Memory B cell (primary cell): ENCODE results near the gene C1orf53.

Source experiments
- ATAC-seq: fragments of 150-1000 bp; cut with Tn5 transposase; 2 replicates; pipeline ENCODE4 v1.10.0; 2021; ENCODE audit warnings: low read depth, mild to moderate bottlenecking, moderate library complexity
- DNase-seq, 2 donors: peaks; one replicate each; pipeline ENCODE4 v3.0.0; 2022; ENCODE audit warnings: low spot score in 2 of 2
- H3K27ac Mint-ChIP-seq: one replicate; pipeline ENCODE4 v1.8.0; 2022; ENCODE audit warnings: mild to moderate bottlenecking, moderate library complexity, mixed read lengths
- H3K27me3 Mint-ChIP-seq: one replicate; pipeline ENCODE4 v1.8.0; 2022; ENCODE audit warnings: mixed read lengths
- H3K36me3 Mint-ChIP-seq: one replicate; pipeline ENCODE4 v1.8.0; 2022; ENCODE audit warnings: mild to moderate bottlenecking, mixed read lengths
- H3K4me1 Mint-ChIP-seq: one replicate; pipeline ENCODE4 v1.8.0; 2022; ENCODE audit warnings: mixed read lengths
- H3K4me3 Mint-ChIP-seq: one replicate; pipeline ENCODE4 v1.8.0; 2022; ENCODE audit warnings: mild to moderate bottlenecking, moderate library complexity, mixed read lengths
- H3K9me3 Mint-ChIP-seq: one replicate; pipeline ENCODE4 v1.8.0; 2022; ENCODE audit warnings: mixed read lengths

The C1orf53 gene

DNA sequence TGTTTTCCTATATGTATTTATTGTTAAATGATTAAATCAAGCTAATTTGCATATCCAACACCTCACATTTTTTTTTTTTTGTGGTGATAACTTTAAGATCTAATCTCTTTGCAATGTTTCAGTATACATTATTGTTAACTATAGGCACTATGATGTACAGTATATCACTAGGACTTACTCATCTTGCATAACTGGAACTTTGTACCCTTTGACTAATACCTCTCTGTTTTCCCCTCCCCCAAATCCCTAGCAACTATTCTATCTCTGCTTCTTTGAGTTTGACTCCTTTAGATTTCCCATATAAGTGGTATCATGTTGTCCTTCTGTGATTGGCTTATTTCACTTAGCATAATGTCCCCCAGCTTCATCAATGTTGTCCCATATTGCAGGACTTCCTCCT lies 9.7 kb upstream of the C1orf53 start:
- no peaks in the 10 kb centered on the region for H3K36me3 Mint-ChIP-seq
- DNase-seq (no peak), ATAC-seq (no peak)
- H3K27me3 Mint-ChIP-seq, result peaks cover 16% of the 10 kb centered on the region
- no peak overlapping the region for H3K27ac Mint-ChIP-seq
- H3K4me1 Mint-ChIP-seq, result no peaks in the 10 kb centered on the region
- H3K4me3 Mint-ChIP-seq, result no peak overlapping the region
- H3K9me3 Mint-ChIP-seq, result no peaks in the 10 kb centered on the region

DNA sequence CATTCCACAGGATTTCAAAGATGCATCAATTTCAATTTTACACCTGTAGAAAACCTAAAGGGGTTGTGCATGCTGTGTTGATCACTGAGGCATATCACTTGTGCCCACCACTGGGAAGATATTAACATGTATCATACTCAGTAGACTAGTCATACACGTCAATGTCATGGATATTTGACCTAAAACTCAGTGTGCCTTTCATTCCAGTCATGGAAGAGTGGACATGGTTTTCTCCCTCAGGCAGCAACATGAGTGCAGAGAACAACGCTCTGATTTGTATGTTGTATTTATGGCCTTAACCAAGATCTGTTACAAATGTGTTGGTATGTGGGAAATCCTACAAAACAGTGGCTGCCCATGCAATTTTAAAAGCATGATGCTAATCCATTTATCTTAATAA lies 6.1 kb upstream of the C1orf53 start:
- Mint-ChIP-seq H3K36me3 (no peaks in the 10 kb centered on the region), H3K4me1 (no peaks in the 10 kb centered on the region), H3K9me3 (no peaks in the 10 kb centered on the region), H3K27me3 (peaks cover 16% of the 10 kb centered on the region), H3K4me3 (no peak overlapping the region), H3K27ac (no peak overlapping the region)
- no peak for DNase-seq
- ATAC-seq, result no peak

DNA sequence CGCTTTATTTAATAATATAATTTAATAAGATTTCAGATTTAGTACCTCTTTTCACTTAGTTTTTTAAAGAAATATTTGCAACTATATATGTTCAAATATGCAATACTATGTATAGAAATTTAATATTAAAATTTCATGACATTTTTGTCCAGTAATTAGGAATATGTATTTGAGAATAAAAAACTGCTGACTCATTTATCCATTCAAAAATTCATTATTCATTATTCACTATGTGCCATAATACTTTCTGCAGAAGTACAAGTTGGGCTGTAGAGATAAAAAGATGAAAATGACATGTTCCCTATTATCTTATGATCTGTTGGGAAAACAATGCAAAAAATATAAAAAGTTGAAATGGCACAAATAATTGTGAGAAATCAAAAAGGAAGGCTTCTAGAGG lies 3.4 kb upstream of the C1orf53 start:
- H3K36me3 Mint-ChIP-seq, result no peaks in the 10 kb centered on the region

DNA sequence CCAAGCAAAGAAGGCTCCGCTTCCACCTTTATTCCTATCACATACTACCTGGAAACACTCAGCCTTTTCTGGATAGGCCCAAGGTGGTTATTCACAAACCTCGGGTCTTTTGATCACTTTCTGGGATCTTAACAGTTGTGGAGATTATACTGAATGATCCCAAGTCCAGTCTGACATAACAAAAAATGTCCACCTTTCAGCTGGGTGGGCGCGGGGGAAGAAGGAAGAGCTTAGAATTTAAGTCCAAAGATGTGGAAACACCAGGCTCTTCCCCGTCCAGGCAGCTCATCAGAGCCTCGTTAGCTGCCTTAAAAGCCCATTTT lies 338 bp upstream of the C1orf53 start:
- H3K27ac Mint-ChIP-seq, result peak overlapping the region; percentile 62
- peaks cover 17% of the 10 kb centered on the region for H3K27me3 Mint-ChIP-seq
- H3K4me3 Mint-ChIP-seq, result peak overlapping the region; percentile 91
- DNase-seq (no peak), ATAC-seq (no peak)
- peaks cover 7% of the 10 kb centered on the region for H3K4me1 Mint-ChIP-seq
- no peaks in the 10 kb centered on the region for H3K9me3 Mint-ChIP-seq
- no peaks in the 10 kb centered on the region for H3K36me3 Mint-ChIP-seq

More for the DNA sequence above, 3.4 kb upstream of the C1orf53 start:
- Mint-ChIP-seq H3K9me3 (no peaks in the 10 kb centered on the region), H3K4me3 (no peak overlapping the region), H3K27ac (no peak overlapping the region), H3K4me1 (peaks cover 7% of the 10 kb centered on the region), H3K27me3 (peaks cover 15% of the 10 kb centered on the region)
- no peak for ATAC-seq
- DNase-seq, result no peak

DNA sequence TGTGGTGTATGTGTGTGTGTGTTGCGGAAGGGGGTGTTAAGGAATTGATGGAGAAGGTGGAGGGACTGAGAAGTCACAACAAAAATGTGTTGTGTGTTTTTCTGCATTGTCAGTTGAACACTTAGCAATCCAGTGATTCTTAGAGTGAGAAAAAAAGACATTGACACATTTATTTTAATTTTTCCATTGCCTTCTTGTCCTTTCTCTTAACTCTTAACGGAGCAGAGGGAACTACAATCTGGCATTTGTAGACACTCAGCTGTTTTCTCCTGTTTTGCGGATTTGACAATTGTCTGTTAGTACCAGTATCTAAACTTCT lies 725 bp downstream of the C1orf53 start:
- ATAC-seq, result no peak
- H3K4me3 Mint-ChIP-seq, result peak overlapping the region; percentile 91
- peaks cover 16% of the 10 kb centered on the region for H3K27me3 Mint-ChIP-seq
- H3K4me1 Mint-ChIP-seq, result peaks cover 7% of the 10 kb centered on the region
- no peaks in the 10 kb centered on the region for H3K36me3 Mint-ChIP-seq
- H3K27ac Mint-ChIP-seq, result peak overlapping the region; percentile 62
- no peaks in the 10 kb centered on the region for H3K9me3 Mint-ChIP-seq
- DNase-seq, result no peak

DNA sequence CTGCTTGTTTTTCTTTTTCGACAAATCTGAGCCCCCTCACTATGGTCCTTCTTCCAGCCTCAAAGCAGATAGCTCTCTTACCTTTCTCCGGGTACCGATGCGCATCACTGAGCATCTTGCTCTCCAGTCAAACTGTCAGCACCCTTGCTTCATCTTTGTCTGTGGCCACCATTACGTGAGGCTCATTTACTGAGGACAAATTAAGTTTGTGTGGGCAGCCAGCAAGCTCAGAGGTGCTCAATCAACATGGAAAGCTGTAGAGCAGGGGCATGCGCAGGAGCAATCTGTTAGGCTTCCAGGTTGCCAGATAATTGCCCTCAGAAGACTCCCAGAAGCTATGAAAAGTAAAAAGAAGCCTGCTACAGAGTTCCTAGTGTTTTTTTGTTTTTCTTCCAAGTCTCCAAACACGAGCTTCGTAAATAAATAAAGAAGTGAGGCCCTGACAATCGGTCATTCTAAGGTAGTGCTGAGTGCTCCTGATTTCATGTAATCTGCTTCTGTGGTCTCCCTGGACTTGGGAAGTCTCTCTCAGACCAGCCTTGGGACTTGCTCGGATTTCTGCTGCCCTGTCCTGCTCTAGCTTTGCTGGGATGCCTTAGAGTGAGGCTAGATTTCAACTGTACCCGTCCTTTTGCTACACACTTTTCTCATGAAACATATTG lies 1.8 kb downstream of the C1orf53 start:
- no peak overlapping the region for H3K27ac Mint-ChIP-seq
- no peaks in the 10 kb centered on the region for H3K9me3 Mint-ChIP-seq
- no peak for DNase-seq
- peaks cover 11% of the 10 kb centered on the region for H3K4me1 Mint-ChIP-seq
- H3K36me3 Mint-ChIP-seq, result no peaks in the 10 kb centered on the region
- ATAC-seq, result no peak
- no peak overlapping the region for H3K4me3 Mint-ChIP-seq
- peaks cover 25% of the 10 kb centered on the region for H3K27me3 Mint-ChIP-seq

DNA sequence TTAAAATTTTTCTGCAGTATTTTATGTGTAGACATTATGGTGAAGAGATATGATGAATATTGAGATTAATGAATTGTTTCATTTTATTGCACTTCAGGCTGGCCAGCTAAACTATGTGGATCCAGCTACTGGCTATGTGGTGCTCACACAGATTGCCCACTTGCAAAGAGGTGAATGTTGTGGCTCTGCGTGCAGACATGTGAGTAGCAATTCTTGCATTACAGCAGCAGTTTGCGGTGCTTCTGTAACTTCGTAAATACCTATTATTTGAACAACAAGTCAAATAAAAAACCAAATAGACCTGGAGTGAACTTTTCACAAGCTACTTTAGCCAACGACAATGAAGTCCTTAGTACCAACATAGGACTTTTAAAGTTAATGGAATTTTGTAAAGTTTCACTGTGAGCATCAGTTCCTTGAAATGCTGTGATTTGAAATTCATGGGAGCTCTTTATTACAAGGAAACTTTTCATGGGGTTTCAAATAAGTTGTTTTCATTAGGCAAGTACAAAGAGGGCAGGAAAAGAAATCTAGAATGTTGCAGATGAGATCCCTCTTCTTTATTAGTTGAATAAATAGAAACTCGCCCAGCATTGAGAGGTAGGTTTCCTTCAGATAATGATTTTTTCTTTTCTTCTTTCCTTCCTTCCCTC lies 3.4 kb downstream of the C1orf53 start:
- H3K27me3 Mint-ChIP-seq, result peaks cover 33% of the 10 kb centered on the region
- ATAC-seq (no peak), DNase-seq (no peak)
- H3K4me3 Mint-ChIP-seq, result no peak overlapping the region
- no peak overlapping the region for H3K27ac Mint-ChIP-seq
- H3K36me3 Mint-ChIP-seq, result no peaks in the 10 kb centered on the region
- H3K4me1 Mint-ChIP-seq, result peaks cover 17% of the 10 kb centered on the region
- H3K9me3 Mint-ChIP-seq, result no peaks in the 10 kb centered on the region

DNA sequence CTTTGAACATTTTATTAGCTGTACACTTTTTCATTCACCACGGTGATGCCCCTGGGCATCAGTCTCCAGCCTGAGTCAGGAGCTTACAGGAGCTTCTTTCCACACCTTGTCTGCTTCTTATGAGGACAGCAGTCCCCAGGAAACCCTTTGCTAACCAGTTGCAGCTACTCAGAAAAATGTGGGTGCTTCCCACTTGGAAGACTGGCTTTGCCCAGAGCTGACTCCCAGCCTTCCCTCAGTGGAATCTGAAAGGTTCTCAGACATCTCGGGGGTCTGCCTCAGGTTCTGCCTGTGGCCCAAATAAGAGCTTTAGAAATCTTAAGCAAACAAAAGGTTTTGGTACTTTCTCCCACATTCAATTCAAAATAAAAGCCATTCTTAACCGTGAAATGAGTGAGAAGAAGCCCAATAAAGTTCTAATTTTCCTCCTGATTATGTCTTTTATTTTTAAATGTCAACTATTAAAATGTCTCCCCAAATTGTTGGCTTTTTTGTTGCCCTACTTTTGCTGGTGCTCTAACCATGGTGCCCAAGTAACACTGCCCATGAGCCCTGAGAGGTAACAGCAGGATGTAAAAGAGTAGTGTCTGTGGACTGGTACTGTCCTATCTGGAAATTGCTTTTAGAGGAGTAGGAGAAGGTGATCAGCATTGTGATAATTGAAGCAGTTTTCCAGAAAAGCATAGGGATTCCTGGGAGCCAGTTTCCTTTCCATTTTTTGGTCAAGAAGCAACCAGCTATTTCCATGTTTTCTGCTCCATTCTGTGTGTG lies 5.6 kb downstream of the C1orf53 start:
- ATAC-seq (no peak), DNase-seq (no peak)
- H3K36me3 Mint-ChIP-seq, result no peaks in the 10 kb centered on the region
- no peaks in the 10 kb centered on the region for H3K9me3 Mint-ChIP-seq
- H3K4me1 Mint-ChIP-seq, result peaks cover 29% of the 10 kb centered on the region
- H3K27ac Mint-ChIP-seq, result peak overlapping the region; percentile 1
- peaks cover 41% of the 10 kb centered on the region for H3K27me3 Mint-ChIP-seq
- H3K4me3 Mint-ChIP-seq, result no peak overlapping the region

DNA sequence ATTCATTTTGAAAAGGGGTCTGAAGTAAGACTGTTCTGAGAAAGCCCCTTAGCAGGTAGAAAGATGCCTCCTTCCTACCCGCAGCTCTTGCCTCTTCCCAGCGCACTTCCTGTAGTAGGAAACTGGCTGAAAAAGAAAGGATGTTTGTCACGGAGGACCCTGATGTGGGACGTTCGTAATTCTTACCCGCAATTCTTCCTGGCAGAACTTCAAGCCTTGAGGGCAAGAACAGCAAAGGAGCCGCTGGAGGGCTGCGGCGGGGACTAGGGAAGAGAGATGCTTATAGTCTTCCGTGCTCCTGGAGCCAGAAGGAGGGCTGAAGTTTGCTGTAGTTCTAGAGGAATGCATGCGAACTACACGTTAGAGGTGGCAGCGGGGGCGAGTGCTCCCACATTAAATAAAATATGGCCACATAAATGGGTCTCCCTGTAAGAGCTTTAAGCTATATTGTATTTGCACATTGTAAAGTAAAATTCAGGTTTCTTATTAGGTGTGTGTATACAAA lies 6.3 kb downstream of the C1orf53 start:
- Mint-ChIP-seq H3K4me3 (no peak overlapping the region), H3K4me1 (peaks cover 26% of the 10 kb centered on the region), H3K27ac (peak overlapping the region; percentile 1), H3K27me3 (peaks cover 41% of the 10 kb centered on the region), H3K9me3 (no peaks in the 10 kb centered on the region), H3K36me3 (no peaks in the 10 kb centered on the region)
- ATAC-seq (no peak), DNase-seq (no peak)

DNA sequence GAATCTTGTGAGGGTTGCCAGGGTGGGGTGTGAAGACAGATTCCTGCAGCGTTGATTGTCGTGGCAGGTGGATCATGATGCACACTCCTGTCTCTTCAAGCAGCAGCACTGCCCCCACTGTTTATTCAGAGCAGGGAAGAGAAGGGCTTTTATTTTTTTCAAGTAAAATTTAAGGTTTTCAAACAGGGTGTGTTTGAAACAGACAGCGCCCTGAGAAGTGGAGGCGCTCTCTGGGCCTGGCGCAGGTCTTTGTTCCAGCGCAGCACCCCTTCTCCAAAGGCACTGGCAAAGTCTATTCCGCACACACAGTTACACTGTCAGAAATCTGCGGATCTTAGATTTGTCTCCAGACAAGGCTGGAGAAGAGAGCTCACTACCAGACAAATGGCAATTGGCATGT lies 7.0 kb downstream of the C1orf53 start:
- Mint-ChIP-seq H3K4me3 (no peak overlapping the region), H3K27me3 (peaks cover 39% of the 10 kb centered on the region), H3K9me3 (no peaks in the 10 kb centered on the region), H3K36me3 (no peaks in the 10 kb centered on the region), H3K27ac (no peak overlapping the region), H3K4me1 (peaks cover 26% of the 10 kb centered on the region)
- ATAC-seq, result no peak
- DNase-seq, result no peak

DNA sequence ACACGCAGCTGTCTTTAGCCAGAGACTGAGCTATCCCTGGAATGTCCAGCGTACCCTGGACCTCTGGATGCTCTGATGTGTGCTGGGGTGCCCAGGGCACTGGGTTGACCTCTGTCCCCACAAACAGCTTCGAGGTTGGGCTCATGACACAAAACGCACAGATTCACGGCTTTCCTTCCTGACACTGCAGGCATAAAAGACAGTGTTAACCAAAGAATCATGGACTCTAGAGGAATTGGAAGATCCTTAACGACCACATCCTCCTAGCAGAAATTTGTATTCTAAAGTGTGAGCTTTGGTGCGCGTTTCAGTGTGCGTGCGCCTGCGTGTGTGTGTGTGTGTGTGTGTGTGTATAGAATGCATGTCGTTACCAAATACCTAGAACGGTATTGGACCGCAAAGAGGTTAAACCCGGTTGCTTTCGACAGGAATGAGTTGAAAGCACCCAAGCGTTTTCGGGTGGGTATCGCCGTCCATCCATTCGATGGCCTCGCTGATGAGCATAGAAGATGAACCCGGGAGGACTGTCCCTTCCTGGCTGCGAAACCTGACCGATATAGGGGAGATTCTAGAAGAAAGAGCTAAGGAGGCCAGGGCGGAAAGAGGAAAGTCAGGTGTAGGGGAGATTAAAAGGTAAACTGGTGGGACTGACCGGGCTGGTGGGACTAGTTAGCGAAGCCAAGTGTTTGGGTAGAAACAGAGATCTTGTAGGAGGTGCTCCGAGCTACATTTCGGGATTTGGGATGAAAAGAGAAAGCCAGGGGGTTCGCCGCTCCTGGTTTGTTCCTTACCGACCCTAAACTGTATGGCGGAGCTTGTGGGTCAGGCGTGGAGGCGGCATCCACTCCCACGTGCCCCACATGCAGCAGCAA lies 7.9 kb downstream of the C1orf53 start:
- peaks cover 43% of the 10 kb centered on the region for H3K27me3 Mint-ChIP-seq
- H3K36me3 Mint-ChIP-seq, result no peaks in the 10 kb centered on the region
- H3K9me3 Mint-ChIP-seq, result no peaks in the 10 kb centered on the region
- peak overlapping the region; percentile 54 for H3K27ac Mint-ChIP-seq
- DNase-seq (no peak), ATAC-seq (no peak)
- peak overlapping the region; percentile 74 for H3K4me3 Mint-ChIP-seq
- H3K4me1 Mint-ChIP-seq, result peaks cover 26% of the 10 kb centered on the region

DNA sequence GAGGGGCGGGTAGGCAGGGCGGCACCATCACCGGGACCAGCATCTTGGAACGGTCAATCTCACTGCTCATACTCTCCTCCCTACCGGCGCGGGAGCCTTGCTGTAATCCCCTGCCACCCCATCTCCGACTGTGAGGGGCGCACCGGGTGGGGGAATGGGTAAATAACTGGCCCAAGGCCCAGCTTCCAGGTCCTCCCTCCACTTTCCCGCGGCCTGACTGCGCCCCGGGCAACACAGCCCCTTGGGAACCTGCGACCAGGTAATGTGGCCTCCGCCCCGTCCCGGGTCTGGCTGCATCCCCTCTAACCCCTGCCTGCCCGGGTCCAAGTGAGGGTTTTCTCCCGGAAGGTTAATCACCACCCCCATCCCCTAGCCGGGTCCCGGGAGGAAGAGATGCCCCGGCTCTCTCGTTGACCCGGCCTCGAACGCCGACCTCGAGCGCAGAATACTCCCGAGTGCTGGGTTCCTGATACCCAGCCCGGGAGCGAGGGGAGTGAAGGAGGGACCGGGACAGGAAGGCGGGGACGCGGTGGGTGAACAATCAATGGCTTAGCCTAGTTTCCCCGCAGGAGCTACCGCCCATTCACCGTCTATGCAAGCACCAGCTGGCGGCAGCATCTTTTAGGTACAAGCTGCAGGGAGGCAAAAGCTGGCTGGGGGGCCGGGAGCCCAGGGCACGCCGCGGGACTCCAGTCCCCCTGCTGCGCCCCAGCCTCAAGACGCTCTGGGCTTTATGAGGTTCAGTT lies 8.9 kb downstream of the C1orf53 start:
- Mint-ChIP-seq H3K27ac (peak overlapping the region; percentile 51), H3K27me3 (peaks cover 44% of the 10 kb centered on the region), H3K4me1 (peaks cover 31% of the 10 kb centered on the region), H3K9me3 (no peaks in the 10 kb centered on the region), H3K4me3 (peak overlapping the region; percentile 85), H3K36me3 (no peaks in the 10 kb centered on the region)
- DNase-seq, result no peak
- peak; percentile 25 for ATAC-seq

DNA sequence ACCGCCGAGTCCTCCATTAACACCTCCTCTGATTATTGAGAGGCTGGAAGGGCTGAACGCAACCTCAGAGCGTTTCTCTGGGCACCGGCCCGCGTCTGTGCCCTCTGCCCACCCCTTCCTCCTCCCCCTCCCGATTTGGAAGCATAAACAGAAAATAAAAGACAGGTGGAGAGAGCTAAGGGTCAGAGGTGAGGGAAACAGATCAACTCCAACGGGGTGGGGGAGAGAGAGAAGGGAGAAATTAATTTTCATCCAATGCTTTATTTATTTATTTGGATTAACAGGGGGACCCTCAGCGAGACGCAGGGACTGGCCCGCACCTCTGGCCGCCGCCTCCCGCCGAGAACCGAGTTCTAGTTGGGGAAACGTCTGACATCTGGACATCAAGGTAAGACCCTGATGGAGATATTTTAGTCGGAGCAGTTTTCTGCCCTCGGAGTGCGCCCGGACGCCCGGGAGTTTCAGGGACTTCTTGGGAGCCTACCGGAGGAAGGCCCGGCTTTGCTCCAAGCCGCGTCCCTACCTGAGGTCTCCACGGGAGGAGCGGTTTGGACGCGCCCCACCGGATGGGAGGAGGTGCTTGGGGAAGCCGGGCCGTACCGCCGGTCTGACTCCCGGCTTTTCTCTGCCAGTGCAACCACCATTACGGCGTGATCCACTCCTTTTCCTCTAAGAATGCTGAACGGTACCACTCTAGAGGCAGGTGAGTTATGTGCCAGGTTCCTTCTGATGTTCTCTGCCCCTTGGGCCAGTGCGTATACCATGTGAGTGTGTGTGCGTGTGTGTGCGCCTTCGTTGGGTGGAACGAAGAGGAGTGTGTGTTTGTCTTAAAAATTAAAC lies 9.6 kb downstream of the C1orf53 start:
- peaks cover 37% of the 10 kb centered on the region for H3K4me1 Mint-ChIP-seq
- peaks cover 43% of the 10 kb centered on the region for H3K27me3 Mint-ChIP-seq
- H3K4me3 Mint-ChIP-seq, result peak overlapping the region; percentile 85

More for the DNA sequence above, 9.6 kb downstream of the C1orf53 start:
- Mint-ChIP-seq H3K27ac (peak overlapping the region; percentile 51), H3K9me3 (no peaks in the 10 kb centered on the region), H3K36me3 (no peaks in the 10 kb centered on the region)
- ATAC-seq, result no peak
- no peak for DNase-seq
